ENCODE results near the gene RFC2.

Gene RFC2

GRCh38 chr7:74221713-74222112, 32.5 kb downstream of the RFC2 start:
- peaks cover 0 to 20% of the 10 kb centered on the region in 2 experiments; a peak in 2 of 3 replicates for H3K36me3 ChIP-seq (ENCODE audit: control insufficient read depth in 2 of 2, insufficient read depth in 1 of 2, low read length in 2 of 2)
- no peak overlapping the region for H3K4me3 ChIP-seq (ENCODE audit: low read depth, low read length)
- POLR2A ChIA-PET, result no interaction called here
- no peaks in the 10 kb centered on the region for H3K9me3 ChIP-seq (ENCODE audit: control insufficient read depth, insufficient read depth, low read depth, low read length)
- CTCF ChIA-PET, result interaction anchor here (0.7 kb wide), 1 partner anchor 144 kb away, joined by 3 read pairs; no protein-coding TSS in a partner anchor
- H3K27ac ChIP-seq (ENCODE audit: extremely low read depth, low read depth, low read length), result no peak overlapping the region
- TF ChIP-seq ZNF645 (tag by site-specific recombination; IDR thresholded peaks at IDR 0.05) (no peak), REPIN1 (tag by site-specific recombination; IDR thresholded peaks at IDR 0.05; ENCODE audit: low read depth) (no peak), GLIS2 (tag by site-specific recombination; IDR thresholded peaks at IDR 0.05) (no peak), ZBTB8A (tag by site-specific recombination; IDR thresholded peaks at IDR 0.05) (no peak), ZFHX2 (tag by site-specific recombination; conservative IDR thresholded peaks at IDR 0.05) (0 out of 2 replicates have a peak, but pooled peaks have one; percentile 26), EGR2 (tag by site-specific recombination; IDR thresholded peaks at IDR 0.05; ENCODE audit: low read depth) (peak; percentile 45; the same call in 1 of the 2 replicates)
- H3K4me1 ChIP-seq (ENCODE audit: control insufficient read depth, insufficient read depth, low read length), result no peaks in the 10 kb centered on the region

GRCh38 chr7:74220229-74220628, 34.0 kb downstream of the RFC2 start:
- 0 out of 2 replicates have a peak, but pooled peaks have one; percentile 58 for TF ChIP-seq KLF17 (tag by site-specific recombination; IDR thresholded peaks at IDR 0.05)
- no peak for TF ChIP-seq ZNF785 (tag by site-specific recombination; IDR thresholded peaks at IDR 0.05)
- TF ChIP-seq ZNF664 (tag by site-specific recombination; IDR thresholded peaks at IDR 0.05), result no peak
- no peak for TF ChIP-seq ZNF426 (tag by site-specific recombination; IDR thresholded peaks at IDR 0.05)
- TF ChIP-seq PATZ1 (tag by site-specific recombination; IDR thresholded peaks at IDR 0.05), result peak; percentile 51; the same call in 1 of the 2 replicates
- TF ChIP-seq GLIS2 (tag by site-specific recombination; IDR thresholded peaks at IDR 0.05), result peak; percentile 10
- peak; percentile 18 for TF ChIP-seq GLIS1 (tag by site-specific recombination; IDR thresholded peaks at IDR 0.05)
- H3K4me1 ChIP-seq (ENCODE audit: control insufficient read depth, insufficient read depth, low read length), result no peaks in the 10 kb centered on the region
- no peaks in the 10 kb centered on the region for H3K9me3 ChIP-seq (ENCODE audit: control insufficient read depth, insufficient read depth, low read depth, low read length)
- ChIA-PET POLR2A (no interaction called here), CTCF (interaction anchor here (0.6 to 1.7 kb wide), 3 partner anchors 14 to 181 kb away, joined by 3 to 5 read pairs (median 3); no protein-coding TSS in a partner anchor)
- peaks cover 0 to 6% of the 10 kb centered on the region in 2 experiments; a peak in 1 of 3 replicates for H3K36me3 ChIP-seq (ENCODE audit: control insufficient read depth in 2 of 2, insufficient read depth in 1 of 2, low read length in 2 of 2)
- no peak overlapping the region for H3K27ac ChIP-seq (ENCODE audit: extremely low read depth, low read depth, low read length)
- H3K4me3 ChIP-seq (ENCODE audit: low read depth, low read length), result no peak overlapping the region

GRCh38 chr7:74219416-74219815, 34.8 kb downstream of the RFC2 start:
- Histone ChIP-seq H3K36me3 (ENCODE audit: control insufficient read depth in 2 of 2, insufficient read depth in 1 of 2, low read length in 2 of 2) (peaks cover 0 to 4% of the 10 kb centered on the region in 2 experiments; a peak in 1 of 3 replicates), H3K4me3 (ENCODE audit: low read depth, low read length) (no peak overlapping the region), H3K9me3 (ENCODE audit: control insufficient read depth, insufficient read depth, low read depth, low read length) (no peaks in the 10 kb centered on the region), H3K27ac (ENCODE audit: extremely low read depth, low read depth, low read length) (no peak overlapping the region), H3K4me1 (ENCODE audit: control insufficient read depth, insufficient read depth, low read length) (no peaks in the 10 kb centered on the region)
- CTCF ChIA-PET, result interaction anchor here (0.6 to 1.7 kb wide), 2 partner anchors 13 to 181 kb away, joined by 3 to 5 read pairs; no protein-coding TSS in a partner anchor
- POLR2A ChIA-PET, result no interaction called here
- TF ChIP-seq ZNF335 (tag by site-specific recombination; conservative IDR thresholded peaks at IDR 0.05) (no peak), ZNF692 (tag by site-specific recombination; IDR thresholded peaks at IDR 0.05) (no peak), ZFP69B (tag by site-specific recombination; IDR thresholded peaks at IDR 0.05) (no peak), CTCF (tag by site-specific recombination; IDR thresholded peaks at IDR 0.05) (no peak), ZNF623 (tag by site-specific recombination; IDR thresholded peaks at IDR 0.05) (no peak), ZNF18 (tag by site-specific recombination; IDR thresholded peaks at IDR 0.05) (no peak), ZBTB17 (tag by site-specific recombination; IDR thresholded peaks at IDR 0.05) (no peak)
